GM12892 (cell line): ENCODE data around the gene TNS3.

Experiments used
- POLR2A ChIP-seq: IDR thresholded peaks from 2 replicates; pipeline ENCODE4 v1.6.1; 2011; ENCODE audit warnings: low read depth, low read length, control low read depth
- POLR2AphosphoS5 ChIP-seq: IDR thresholded peaks from 2 replicates; pipeline ENCODE4 v1.6.1; 2011; ENCODE audit warnings: low read depth, low read length, control low read depth

GRCh38 chr7:47454069-47454973 is 127.6 kb downstream of the TNS3 start:
- no peak for TF ChIP-seq POLR2A
- TF ChIP-seq POLR2AphosphoS5: no peak
